ENCODE data around the gene WDR4.
"Not testable (repeated sequence)": the region's sequence is repeated elsewhere in the genome, so short reads cannot be mapped to it uniquely, and the experiment has no call there.

- not testable (repeated sequence) for TF ChIP-seq YY1 (IDR thresholded peaks at IDR 0.05; ENCODE audit: insufficient read depth, insufficient read length); ZNF274 (IDR thresholded peaks at IDR 0.05; ENCODE audit: low read depth, low read length); SUZ12 (IDR thresholded peaks at IDR 0.05; ENCODE audit: extremely low read depth, insufficient read depth, insufficient read length)
Observed at GRCh38 chr21:42801616-42802015, 77.7 kb downstream of the WDR4 start.
